ENCODE results near the gene RAPGEF3.

Gene RAPGEF3

GRCh38 chr12:47773858-47774580, 15.3 kb upstream of the RAPGEF3 start:
- TF ChIP-seq CTCF (conservative IDR thresholded peaks at IDR 0.05; ENCODE audit: low read depth), result no peak
- DNase-seq (ENCODE audit: low spot score), result no peak
- H3K27ac ChIP-seq, result peak overlapping the region; percentile 68
- CTCF ChIA-PET, result interaction anchor here (0.6 to 11.5 kb wide), 5 partner anchors 8 to 94 kb away, joined by 3 to 167 read pairs (median 3); no protein-coding TSS in a partner anchor
- POLR2A ChIA-PET (ENCODE audit: low non-redundant PET), result no interaction called here

DNA sequence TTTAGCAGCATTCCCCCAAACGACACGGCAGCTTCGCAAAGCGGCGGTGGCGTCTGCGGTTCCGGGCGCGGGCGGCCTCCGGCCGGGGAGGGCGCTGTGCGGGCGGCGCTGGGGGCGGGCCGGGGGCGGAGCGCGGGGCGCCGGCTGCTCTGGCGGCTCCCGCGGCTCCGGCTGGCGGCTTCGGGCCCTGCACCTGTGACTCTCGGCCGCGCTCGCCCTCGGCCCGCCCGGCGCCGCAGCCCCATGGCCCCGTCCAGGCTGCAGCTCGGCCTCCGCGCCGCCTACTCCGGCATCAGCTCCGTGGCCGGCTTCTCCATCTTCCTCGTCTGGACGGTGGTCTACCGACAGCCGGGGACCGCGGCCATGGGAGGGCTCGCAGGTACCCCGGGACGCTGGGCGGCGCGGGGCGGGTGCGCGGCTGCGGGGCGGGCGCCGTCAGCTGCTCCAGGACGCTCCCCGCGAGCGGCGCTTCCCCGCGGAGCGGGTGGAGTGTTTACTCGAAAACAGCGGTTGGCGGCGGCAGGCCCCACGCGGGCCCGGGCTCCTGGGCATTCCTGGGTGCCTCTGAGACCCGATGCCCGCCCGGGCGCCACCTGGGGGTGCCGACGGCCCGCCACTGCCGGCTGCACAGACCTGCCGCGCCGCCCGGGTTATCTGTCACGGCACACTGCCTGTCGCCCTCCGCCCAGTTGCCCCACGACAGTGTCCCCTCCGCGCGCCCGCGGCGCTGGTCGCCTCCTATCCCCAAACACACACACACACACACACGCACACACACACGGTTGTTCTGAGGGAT, 14.6 kb upstream of the RAPGEF3 start, which contains the start of gene SLC48A1:
TSS of gene SLC48A1 (plus strand) at position 177 of the 796 bp plus-strand sequence. CDS start at position 244, 67 bp downstream.
- DNase-seq (ENCODE audit: low spot score), result peak; percentile 87
- ChIA-PET CTCF (interaction anchor here (0.5 to 11.5 kb wide), 9 partner anchors 9 to 122 kb away, joined by 3 to 167 read pairs (median 5); partner anchors contain the start of gene RAPGEF3), POLR2A (ENCODE audit: low non-redundant PET) (interaction anchor here (0.6 kb wide), 1 partner anchor 15 kb away, joined by 3 read pairs; no protein-coding TSS in a partner anchor)
- H3K27ac ChIP-seq, result peak within 1 kb of the TSS; percentile 68
- peak; percentile 79 for TF ChIP-seq CTCF (conservative IDR thresholded peaks at IDR 0.05; ENCODE audit: low read depth)

- ChIA-PET CTCF (interaction anchor here (0.5 to 11.5 kb wide), 8 partner anchors 10 to 30 kb away, joined by 3 to 167 read pairs (median 5); partner anchors contain the start of gene RAPGEF3), POLR2A (ENCODE audit: low non-redundant PET) (interaction anchor here (0.6 kb wide), 1 partner anchor 14 kb away, joined by 3 read pairs; no protein-coding TSS in a partner anchor)
- DNase-seq (ENCODE audit: low spot score), result no peak
- H3K27ac ChIP-seq, result peak overlapping the region; percentile 68
- no peak for TF ChIP-seq CTCF (conservative IDR thresholded peaks at IDR 0.05; ENCODE audit: low read depth)
Measured at GRCh38 chr12:47772738-47773061, 14.0 kb upstream of the RAPGEF3 start.

- ChIA-PET CTCF (interaction anchor here (0.5 to 11.5 kb wide), 10 partner anchors 9 to 98 kb away, joined by 3 to 167 read pairs (median 5); partner anchors contain the start of gene RAPGEF3), POLR2A (ENCODE audit: low non-redundant PET) (interaction anchor here (0.6 kb wide), 1 partner anchor 14 kb away, joined by 3 read pairs; no protein-coding TSS in a partner anchor)
- TF ChIP-seq CTCF (conservative IDR thresholded peaks at IDR 0.05; ENCODE audit: low read depth), result no peak
- peak overlapping the region; percentile 68; the same call in 1 of the 2 replicates for H3K27ac ChIP-seq
- no peak for DNase-seq (ENCODE audit: low spot score)
Measured at GRCh38 chr12:47772094-47772660, 13.5 kb upstream of the RAPGEF3 start.

DNA sequence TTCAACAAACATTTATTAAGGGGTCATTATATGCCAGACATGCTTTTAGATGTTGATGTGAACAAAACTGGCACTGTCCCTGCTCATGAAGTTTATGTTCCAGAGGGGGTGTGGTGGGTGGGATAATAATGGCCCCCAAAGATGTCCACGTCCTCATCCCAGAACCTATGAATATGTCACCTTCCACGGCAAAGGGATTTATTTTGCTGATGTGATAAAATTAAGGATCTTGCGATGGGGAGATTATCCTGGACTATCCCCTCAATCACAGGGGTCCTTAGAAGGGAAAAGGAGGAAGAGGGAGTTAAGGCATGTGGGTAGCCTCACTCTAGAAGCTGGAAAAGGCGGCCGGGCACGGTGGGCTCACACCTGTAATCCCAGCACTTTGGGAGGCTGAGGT, 12.6 kb upstream of the RAPGEF3 start:
- ChIA-PET POLR2A (ENCODE audit: low non-redundant PET) (no interaction called here), CTCF (interaction anchor here (11.5 kb wide), 1 partner anchor 29 kb away, joined by 167 read pairs; no protein-coding TSS in a partner anchor)
- H3K27ac ChIP-seq, result no peak overlapping the region
- DNase-seq (ENCODE audit: low spot score), result no peak
- TF ChIP-seq CTCF (conservative IDR thresholded peaks at IDR 0.05; ENCODE audit: low read depth), result no peak

Measured in RWPE1 (cell line).